GM12864 (cell line): ENCODE results near the gene C3orf22.
"Not testable (repeated sequence)": the region's sequence is repeated elsewhere in the genome, so short reads cannot be mapped to it uniquely, and the experiment has no call there.

Source experiments
- DNase-seq: peaks from one replicate; pipeline ENCODE4 v3.0.0-alpha.2; 2011; ENCODE audit warnings: low read depth
- H3K4me3 ChIP-seq: 2 replicates; pipeline ENCODE4 v1.5.1; 2011; ENCODE audit warnings: mild to moderate bottlenecking, low read depth, low read length, control low read depth
- TF ChIP-seq, protein P1 (sequence below): IDR thresholded peaks from 2 replicates; pipeline ENCODE4 v1.5.1; 2011; ENCODE audit warnings: low read depth, mild to moderate bottlenecking, moderate library complexity, low read length, control low read depth, inconsistent platforms; ENCODE audit errors: missing control alignments

Gene C3orf22, protein sequence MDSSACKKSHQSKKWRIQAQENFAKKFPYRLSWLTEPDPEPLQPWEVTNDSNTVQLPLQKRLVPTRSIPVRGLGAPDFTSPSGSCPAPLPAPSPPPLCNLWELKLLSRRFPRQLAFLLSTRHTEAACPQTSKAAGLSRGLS

DNA sequence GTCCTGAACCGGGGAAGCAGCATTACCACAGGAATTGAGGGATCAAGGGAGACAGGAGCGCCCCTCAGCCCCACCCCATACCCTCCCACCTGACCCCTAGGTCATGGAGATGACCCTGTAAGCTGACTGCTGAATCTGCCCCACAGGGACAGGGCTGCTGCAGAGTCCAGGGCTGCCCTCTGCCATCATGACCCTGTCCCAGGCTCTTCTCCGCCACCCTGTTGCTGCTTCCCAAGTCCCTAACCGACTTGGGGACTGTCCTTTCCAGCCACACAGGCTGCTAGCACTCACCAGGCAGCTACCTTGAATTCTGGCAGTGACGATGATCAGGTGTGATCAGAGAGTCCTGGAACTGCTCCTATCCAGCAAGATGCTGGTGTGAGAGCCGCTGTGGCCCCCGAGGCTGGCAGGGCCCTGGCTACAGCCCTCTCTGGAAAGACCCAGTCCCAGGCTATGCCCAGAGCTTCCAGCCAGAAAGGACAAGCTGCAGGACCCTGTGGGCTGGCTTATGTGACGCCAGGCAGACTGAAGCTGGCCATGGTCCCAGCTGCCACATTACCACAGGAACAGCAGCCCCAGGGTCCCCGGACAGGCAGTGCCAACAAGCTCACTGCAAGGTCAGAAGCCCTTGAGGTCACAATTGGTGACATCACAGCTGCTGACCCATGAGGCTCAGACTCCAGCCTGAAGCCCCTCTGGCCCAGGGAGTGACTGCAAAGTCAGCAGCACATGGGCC, at the start of gene C3orf22:
C3orf22 (minus strand) TSS at position 597 of the 736 bp plus-strand sequence. CDS start 5,542 bp downstream, outside the sequence.
- TF ChIP-seq, protein P1, sequence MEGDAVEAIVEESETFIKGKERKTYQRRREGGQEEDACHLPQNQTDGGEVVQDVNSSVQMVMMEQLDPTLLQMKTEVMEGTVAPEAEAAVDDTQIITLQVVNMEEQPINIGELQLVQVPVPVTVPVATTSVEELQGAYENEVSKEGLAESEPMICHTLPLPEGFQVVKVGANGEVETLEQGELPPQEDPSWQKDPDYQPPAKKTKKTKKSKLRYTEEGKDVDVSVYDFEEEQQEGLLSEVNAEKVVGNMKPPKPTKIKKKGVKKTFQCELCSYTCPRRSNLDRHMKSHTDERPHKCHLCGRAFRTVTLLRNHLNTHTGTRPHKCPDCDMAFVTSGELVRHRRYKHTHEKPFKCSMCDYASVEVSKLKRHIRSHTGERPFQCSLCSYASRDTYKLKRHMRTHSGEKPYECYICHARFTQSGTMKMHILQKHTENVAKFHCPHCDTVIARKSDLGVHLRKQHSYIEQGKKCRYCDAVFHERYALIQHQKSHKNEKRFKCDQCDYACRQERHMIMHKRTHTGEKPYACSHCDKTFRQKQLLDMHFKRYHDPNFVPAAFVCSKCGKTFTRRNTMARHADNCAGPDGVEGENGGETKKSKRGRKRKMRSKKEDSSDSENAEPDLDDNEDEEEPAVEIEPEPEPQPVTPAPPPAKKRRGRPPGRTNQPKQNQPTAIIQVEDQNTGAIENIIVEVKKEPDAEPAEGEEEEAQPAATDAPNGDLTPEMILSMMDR: no peak
- DNase-seq: no peak
- no peak within 1 kb of the TSS for H3K4me3 ChIP-seq

DNA sequence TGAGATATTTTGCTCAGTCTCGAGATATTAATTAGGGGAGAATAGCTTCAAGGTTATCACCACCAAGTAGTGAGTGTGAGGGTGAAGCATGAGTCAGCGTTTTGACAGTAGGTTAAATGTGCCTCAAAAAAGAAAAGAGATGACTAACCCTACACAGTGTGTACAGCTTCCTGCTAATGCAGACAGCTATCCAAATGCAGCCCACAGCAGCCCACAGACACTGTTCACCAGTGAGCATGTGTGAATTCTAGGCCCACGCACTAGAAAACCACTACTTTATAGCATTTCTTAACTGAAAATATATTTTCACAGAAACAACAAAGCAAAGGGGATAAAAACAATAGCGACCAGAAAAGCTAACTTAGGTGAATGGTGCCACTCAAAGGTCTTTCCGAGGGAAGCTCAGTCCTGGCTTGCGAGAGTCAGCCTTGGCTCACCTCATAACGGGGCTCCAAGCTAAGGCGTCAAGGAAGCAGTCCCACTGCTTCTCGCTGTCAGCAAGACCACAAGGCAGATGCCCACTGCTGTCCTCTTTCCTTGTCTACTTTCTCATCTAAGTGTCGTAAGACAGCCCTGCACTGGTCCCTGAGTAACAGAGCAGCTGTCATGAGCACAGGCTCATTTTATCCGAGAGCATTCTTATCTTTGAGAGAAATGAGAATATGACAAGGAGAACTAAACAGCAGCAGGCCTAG, 48.6 kb upstream of the C3orf22 start:
- no peak for DNase-seq
- no peak overlapping the region for H3K4me3 ChIP-seq
- TF ChIP-seq, protein P1: no peak

DNA sequence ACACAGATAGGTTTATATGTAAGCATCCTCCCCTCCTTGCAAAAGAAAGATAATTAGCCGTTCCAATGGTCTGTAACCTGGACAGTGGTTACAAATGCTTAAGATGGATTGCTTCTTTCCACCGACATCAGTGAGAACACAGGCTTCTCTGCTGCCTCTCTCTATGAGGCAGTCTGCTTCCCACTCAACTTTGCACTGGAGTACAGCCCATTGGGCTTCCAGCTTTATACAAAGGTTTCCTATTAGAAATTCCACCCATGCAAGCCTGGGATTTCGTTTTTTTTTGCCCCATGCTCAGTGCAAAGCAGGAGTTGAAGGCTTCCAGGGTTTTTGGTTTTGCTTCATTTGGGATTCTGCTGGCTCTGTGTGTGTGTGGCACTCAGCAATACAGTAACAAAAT, 47.3 kb upstream of the C3orf22 start:
- no peak for DNase-seq
- no peak overlapping the region for H3K4me3 ChIP-seq
- TF ChIP-seq, protein P1: no peak

DNA sequence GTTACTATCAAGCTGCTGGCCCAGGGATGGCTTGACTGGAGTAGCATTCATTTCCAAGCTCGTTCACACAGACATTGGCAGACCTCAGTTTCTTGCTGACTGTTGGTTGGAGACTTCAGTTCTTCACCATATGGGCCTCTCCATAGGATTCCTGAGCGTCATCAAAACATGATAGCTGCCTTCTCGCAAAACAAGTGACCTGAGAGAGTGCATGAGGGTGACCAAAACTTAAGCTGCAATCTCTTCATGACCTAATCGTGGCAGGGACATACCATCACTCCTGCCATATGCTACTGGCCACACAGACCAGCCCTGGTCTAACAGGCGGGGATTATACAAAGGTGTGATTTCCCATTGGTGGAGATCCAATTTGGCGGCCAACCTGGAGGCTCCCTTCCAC, 46.0 kb upstream of the C3orf22 start:
- DNase-seq: no peak
- no peak overlapping the region for H3K4me3 ChIP-seq
- TF ChIP-seq, protein P1: no peak

DNA sequence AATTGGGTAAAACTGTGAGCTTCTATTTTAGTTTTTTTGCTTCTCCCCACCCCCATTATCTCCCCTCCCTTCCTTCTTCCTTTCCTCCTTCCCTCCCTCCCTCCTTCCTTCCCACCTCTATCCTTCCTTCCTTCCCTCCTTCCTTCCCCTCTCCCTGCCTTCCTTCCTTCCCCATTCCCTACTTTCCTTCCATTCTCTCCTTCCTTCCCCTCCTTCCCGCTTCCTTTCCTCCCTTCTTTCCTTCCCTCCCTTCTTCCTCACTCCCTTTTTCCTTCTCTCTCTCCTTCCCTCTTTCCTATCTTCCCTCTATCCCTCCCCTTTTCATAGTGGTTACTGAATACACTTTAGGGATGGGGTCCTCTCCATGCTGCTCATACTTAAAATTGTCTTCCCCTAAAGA, 40.4 kb upstream of the C3orf22 start:
- TF ChIP-seq, protein P1: no peak
- H3K4me3 ChIP-seq: no peak overlapping the region
- DNase-seq: no peak

DNA sequence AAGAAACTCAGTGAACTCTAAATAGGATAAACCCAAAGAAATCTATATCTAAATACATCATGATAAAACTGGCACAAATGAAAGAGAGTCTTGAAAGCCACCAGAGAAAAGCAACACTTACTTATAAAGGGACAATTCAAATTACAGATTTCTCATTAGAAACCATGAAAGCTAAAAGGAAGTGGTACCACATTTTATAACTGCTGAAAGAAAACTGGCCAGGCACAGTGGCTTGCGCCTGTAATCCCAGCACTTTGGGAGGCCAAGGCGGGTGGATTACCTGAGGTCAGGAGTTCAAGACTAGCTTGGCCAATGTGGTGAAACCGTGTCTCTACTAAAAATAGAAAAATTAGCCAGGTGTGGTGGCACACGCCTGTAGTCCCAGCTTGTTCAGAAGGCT, 36.7 kb upstream of the C3orf22 start:
- H3K4me3 ChIP-seq: not testable (repeated sequence)

DNA sequence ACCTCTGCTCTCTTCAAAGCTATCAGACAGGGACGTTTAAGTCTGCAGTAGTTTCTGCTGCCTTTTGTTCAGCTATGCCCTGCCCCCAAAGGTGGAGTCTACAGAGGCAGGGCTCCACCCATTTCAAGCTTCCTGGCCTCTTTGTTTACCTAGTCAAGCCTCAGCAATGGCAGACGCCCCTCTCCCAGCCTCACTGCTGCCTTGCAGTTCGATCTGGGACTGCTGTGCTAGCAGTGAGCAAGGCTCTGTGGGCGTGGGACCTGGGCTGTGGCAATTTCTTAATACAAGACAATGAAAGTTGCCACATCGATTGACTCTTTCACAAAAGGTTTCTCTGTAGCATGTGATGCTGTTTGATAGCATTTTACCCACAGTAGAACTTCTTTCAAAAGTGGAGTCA, 32.8 kb upstream of the C3orf22 start:
- H3K4me3 ChIP-seq, DNase-seq: not testable (repeated sequence)

More for the DNA sequence above, 36.7 kb upstream of the C3orf22 start:
- not testable (repeated sequence) for DNase-seq

DNA sequence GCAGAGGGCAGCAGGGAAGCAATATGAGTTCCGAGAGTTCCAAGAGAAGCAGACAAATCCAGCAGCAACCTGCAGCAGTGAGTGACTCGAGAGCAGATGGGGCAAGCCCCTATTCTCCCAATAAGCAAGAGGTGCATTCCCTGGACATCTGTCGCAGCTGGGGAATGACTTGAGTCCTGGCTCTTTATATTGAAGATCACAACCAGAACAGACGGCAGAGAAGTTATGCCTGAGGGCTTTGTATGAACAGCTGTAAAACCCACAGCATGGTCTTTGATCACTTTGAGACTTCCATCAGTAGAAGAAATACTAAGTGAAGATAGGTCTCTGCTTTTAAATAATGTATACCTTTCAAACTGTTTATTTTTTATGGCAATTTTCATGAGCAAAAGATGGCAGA, 23.6 kb upstream of the C3orf22 start:
- H3K4me3 ChIP-seq: no peak overlapping the region
- TF ChIP-seq, protein P1: no peak
- no peak for DNase-seq
